ENCODE data around the gene FBXL17. TPM values are rescaled to one million over a fixed set of nuclear protein-coding genes. Genes with fewer than 3 reads are reported as not detected.

FBXL17 gene
- total RNA-seq, 4 donors from 2014 or later, result 16.1 to 31.8 (median 18.8) TPM

DNA sequence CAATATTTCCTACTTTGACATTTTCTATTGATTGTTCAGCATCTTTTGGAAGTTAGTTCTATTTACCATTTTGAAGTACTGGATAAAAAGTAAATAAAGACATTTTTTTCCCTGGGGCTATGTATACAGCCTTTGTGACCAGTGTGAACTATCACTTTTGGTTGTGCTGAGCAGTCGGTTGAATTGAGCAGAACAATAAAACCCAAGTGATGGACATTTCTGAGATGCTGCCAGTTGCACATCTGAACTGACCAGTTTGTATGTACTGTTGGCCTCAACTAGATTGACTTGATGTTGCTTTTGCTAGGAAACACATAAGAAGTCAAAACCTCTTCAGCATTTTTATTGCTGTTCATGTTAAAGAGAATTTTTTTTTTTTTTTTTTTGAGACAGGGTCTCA lies 451.0 kb downstream of the FBXL17 start:
- intact Hi-C loops (cut with DNase I; ENCODE audit: low total_unique reads), result no loop called here
- 90 to 98% methylated on average over 1 of the region's 1 CpG for WGBS, 2 donors
- TF ChIP-seq, protein P1, sequence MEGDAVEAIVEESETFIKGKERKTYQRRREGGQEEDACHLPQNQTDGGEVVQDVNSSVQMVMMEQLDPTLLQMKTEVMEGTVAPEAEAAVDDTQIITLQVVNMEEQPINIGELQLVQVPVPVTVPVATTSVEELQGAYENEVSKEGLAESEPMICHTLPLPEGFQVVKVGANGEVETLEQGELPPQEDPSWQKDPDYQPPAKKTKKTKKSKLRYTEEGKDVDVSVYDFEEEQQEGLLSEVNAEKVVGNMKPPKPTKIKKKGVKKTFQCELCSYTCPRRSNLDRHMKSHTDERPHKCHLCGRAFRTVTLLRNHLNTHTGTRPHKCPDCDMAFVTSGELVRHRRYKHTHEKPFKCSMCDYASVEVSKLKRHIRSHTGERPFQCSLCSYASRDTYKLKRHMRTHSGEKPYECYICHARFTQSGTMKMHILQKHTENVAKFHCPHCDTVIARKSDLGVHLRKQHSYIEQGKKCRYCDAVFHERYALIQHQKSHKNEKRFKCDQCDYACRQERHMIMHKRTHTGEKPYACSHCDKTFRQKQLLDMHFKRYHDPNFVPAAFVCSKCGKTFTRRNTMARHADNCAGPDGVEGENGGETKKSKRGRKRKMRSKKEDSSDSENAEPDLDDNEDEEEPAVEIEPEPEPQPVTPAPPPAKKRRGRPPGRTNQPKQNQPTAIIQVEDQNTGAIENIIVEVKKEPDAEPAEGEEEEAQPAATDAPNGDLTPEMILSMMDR (IDR thresholded peaks at IDR 0.05), result no peak
- no peak for TF ChIP-seq POLR2A (IDR thresholded peaks at IDR 0.05)
- no peak overlapping the region for H3K4me3 ChIP-seq (ENCODE audit: low read depth, poor library complexity, severe bottlenecking)
- DNase-seq (ENCODE audit: low spot score in 2 of 2), result no peak

- TF ChIP-seq POLR2A (IDR thresholded peaks at IDR 0.05), result no peak
- TF ChIP-seq, protein P1 (IDR thresholded peaks at IDR 0.05), result no peak
- H3K4me3 ChIP-seq (ENCODE audit: low read depth, poor library complexity, severe bottlenecking), result no peak overlapping the region
- no peak for DNase-seq (ENCODE audit: low spot score in 2 of 2)
- WGBS, 2 donors, result 96% methylated on average over 3 of the region's 3 CpGs
- intact Hi-C loops (cut with DNase I; ENCODE audit: low total_unique reads), result no loop called here
These were observed 451.8 kb downstream of the FBXL17 start for GRCh38 chr5:107930092-107930491.

DNA sequence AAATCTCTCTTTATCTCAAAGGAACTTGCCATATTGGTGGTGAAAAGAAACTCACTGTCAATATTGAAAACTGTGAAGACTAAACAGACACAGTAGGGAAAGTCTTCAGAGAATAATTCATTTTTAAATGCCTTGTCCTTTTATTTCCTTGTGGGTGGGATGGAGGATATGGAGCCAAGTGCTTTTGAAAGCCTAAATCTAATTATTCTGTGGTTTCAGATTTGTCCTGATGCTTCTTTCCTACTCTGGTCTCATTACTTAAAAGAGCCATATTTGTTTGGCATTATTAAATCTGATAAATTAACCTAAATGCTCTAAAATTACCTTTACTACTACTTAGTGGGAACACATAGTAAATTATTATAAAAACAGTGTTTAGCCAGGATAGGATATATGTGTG lies 452.8 kb downstream of the FBXL17 start:
- intact Hi-C loops (cut with DNase I; ENCODE audit: low total_unique reads), result no loop called here
- no peak overlapping the region for H3K4me3 ChIP-seq (ENCODE audit: low read depth, poor library complexity, severe bottlenecking)
- TF ChIP-seq, protein P1 (IDR thresholded peaks at IDR 0.05), result no peak
- TF ChIP-seq POLR2A (IDR thresholded peaks at IDR 0.05), result no peak
- no peak for DNase-seq (ENCODE audit: low spot score in 2 of 2)

- no peak for DNase-seq (ENCODE audit: low spot score in 2 of 2)
- 74 to 77% methylated on average over 1 of the region's 1 CpG for WGBS, 2 donors
- intact Hi-C loops (cut with DNase I; ENCODE audit: low total_unique reads), result no loop called here
- no peak for TF ChIP-seq POLR2A (IDR thresholded peaks at IDR 0.05)
- TF ChIP-seq, protein P1 (IDR thresholded peaks at IDR 0.05), result no peak
- no peak overlapping the region for H3K4me3 ChIP-seq (ENCODE audit: low read depth, poor library complexity, severe bottlenecking)
These were observed 455.8 kb downstream of the FBXL17 start for GRCh38 chr5:107926121-107926520.

GRCh38 chr5:107925200-107925599 lies 456.7 kb downstream of the FBXL17 start:
- TF ChIP-seq, protein P1 (IDR thresholded peaks at IDR 0.05), result no peak
- TF ChIP-seq POLR2A (IDR thresholded peaks at IDR 0.05), result no peak
- no peak overlapping the region for H3K4me3 ChIP-seq (ENCODE audit: low read depth, poor library complexity, severe bottlenecking)
- DNase-seq (ENCODE audit: low spot score in 2 of 2), result no peak
- WGBS, 2 donors, result 70 to 72% methylated on average over 4 of the region's 4 CpGs
- intact Hi-C loops (cut with DNase I; ENCODE audit: low total_unique reads), result no loop called here

DNA sequence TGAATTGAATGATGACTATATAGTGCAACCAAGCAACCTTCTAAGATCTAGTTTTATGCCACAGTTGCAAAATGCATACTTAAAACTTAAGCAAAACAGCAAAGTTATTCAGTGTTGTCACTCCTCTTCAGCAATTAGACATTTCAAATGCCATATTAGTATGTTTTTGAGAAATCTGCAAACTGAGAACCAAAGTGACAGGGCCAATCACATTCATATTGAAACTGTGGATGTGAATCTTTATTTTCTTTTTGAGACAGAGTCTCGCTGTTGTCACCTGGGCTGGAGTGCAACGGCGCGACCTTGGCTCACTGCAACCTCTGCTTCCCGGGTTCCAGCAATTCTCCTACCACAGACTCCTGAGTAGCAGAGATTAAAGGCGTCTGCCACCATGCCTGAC lies 461.9 kb downstream of the FBXL17 start:
- TF ChIP-seq POLR2A (IDR thresholded peaks at IDR 0.05), result no peak
- TF ChIP-seq, protein P1 (IDR thresholded peaks at IDR 0.05), result no peak
- intact Hi-C loops (cut with DNase I; ENCODE audit: low total_unique reads), result no loop called here
- DNase-seq (ENCODE audit: low spot score in 2 of 2), result no peak
- no peak overlapping the region for H3K4me3 ChIP-seq (ENCODE audit: low read depth, poor library complexity, severe bottlenecking)
- 89 to 94% methylated on average over 6 of the region's 6 CpGs for WGBS, 2 donors
